H7 (cell line): ENCODE results near the gene ALAS1. TPM values are rescaled to one million over a fixed set of nuclear protein-coding genes. Genes with fewer than 3 reads are reported as not detected.

Source experiments
- DNase-seq: peaks from one replicate; pipeline ENCODE4 v3.0.0; 2012
- H3K27me3 ChIP-seq: 2 replicates; pipeline ENCODE4 v1.6.0; 2011; ENCODE audit warnings: mild to moderate bottlenecking, low read length; ENCODE audit not compliant: control insufficient read depth, insufficient read depth
- H3K36me3 ChIP-seq: replicated peaks from 2 replicates; pipeline ENCODE4 v1.5.1; 2011; ENCODE audit warnings: low read length; ENCODE audit not compliant: control insufficient read depth, insufficient read depth
- H3K4me3 ChIP-seq: 2 replicates; pipeline ENCODE4 v1.5.1; 2011; ENCODE audit warnings: low read depth, mild to moderate bottlenecking, control low read depth, low read length, moderate library complexity; ENCODE audit not compliant: insufficient read depth
- total RNA-seq: library from RNA; depleted of rRNA; stranded (reverse); fragments of >200 nt; shearing (Covaris generic); gene quantifications from 2 replicates; pipeline ENCODE4 v1.2.3, GENCODE V29; 2014

ALAS1 gene
- total RNA-seq, 1 experiment from 2014 or later: 63.8 TPM

DNA sequence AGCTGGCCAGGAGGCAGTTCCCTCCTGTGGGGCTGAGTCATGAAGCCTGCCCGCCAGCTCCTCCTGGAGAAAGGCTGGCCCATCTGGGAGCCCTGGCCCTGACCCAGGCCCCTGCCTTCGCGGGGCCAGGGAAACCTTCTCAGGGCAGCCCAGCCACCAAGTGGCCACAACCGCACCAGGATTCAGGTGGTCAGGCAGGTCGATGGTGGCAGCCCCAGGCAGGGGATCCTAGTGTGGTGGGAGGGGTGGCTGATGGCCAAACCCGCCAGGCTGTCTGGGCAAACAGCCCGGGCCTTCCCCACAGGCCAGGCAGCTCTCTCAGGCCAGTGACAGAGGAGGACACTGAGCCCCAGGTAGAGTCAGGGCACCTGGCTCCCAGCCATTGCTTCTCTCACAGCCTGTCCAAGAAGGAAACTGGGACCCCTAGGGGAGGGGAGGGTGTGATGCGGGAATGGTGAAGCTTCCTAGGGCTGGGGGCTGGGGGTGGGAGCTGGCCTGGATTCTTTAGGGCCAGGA is 39.8 kb downstream of the ALAS1 start:
- H3K4me3 ChIP-seq: no peak overlapping the region
- H3K36me3 ChIP-seq: peaks cover 3% of the 10 kb centered on the region
- DNase-seq: peak; percentile 89
- no peaks in the 10 kb centered on the region for H3K27me3 ChIP-seq

DNA sequence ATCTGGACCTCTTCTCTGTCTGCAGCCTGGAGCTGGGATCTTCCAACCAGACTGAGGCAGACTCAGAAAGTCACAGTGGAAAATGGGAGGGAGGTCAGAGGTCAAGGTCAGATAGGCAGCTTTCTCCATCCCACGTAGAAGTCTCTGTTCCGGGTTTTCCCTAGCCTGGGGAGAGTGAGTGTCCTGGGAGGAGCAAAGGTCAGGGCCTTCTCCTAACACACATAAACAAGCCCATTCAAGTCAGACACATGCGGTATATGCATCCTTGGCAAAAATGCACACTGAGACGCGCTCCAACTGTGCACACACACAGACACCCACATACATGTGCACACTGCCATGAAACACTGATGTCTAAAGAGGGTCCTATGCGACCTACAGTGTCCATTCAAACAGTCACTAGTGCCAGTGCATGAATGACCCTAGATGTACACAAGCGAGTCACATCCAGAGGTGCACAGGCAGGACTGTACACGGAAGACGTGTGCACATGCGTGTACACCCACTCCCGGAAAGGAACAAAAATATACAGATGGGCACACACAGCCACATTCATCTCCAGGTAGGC is 40.3 kb downstream of the ALAS1 start:
- DNase-seq: peak; percentile 73
- Histone ChIP-seq H3K36me3 (peaks cover 3% of the 10 kb centered on the region), H3K27me3 (no peaks in the 10 kb centered on the region), H3K4me3 (peak overlapping the region; percentile 97)

- Histone ChIP-seq H3K36me3 (peaks cover 3% of the 10 kb centered on the region), H3K27me3 (no peaks in the 10 kb centered on the region; the same call in none of the 2 replicates), H3K4me3 (peak within 1 kb of the TSS; percentile 97)
- DNase-seq: peak; percentile 99
These were observed 41.1 kb downstream of the ALAS1 start, which contains the start of gene TWF2 for GRCh38 chr3:52238761-52239701. TSS of gene TWF2 (minus strand) at chr3:52239158. CDS start at chr3:52239016, 142 bp downstream.

DNA sequence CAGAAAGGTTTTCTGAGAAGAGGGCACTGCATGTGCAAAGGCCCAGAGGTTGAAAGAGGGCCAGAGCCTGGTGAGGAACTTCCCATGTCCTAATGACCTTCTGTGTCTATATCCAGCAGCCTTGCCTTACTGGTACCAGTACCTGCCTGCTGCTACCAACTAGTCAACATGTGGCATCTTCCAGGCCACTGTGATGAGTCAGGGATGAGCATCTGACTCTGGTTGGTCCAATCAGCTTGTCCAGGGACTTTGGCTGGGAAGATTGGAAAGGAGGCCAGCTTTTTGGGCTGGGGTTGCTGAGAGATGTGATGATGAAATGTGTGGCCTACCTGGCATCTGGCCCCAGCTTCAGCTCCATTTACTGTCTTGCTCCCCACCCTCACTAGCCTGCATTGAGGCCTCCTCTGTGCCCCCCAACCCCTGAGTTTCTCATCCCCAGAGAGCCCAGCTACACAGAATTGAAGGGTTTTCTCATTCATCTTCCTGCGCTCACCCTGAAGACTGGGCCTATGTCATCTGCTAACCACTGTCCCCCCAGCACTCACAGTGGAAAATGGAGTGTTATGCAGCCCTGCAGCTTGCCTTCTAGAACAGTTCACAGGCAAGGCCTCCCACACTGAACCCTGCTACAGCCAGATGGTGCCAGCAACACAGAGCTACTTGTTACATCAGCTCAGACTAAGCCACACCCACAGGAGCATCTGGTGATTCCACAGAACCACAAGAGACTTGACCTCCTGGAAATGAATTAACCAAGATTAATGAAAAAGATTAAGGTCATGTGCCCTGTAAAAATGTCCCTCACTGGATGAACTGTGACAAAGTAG is 42.3 kb downstream of the ALAS1 start:
- DNase-seq: peak; percentile 55
- Histone ChIP-seq H3K36me3 (no peaks in the 10 kb centered on the region), H3K4me3 (no peak overlapping the region), H3K27me3 (peaks cover 10% of the 10 kb centered on the region)

DNA sequence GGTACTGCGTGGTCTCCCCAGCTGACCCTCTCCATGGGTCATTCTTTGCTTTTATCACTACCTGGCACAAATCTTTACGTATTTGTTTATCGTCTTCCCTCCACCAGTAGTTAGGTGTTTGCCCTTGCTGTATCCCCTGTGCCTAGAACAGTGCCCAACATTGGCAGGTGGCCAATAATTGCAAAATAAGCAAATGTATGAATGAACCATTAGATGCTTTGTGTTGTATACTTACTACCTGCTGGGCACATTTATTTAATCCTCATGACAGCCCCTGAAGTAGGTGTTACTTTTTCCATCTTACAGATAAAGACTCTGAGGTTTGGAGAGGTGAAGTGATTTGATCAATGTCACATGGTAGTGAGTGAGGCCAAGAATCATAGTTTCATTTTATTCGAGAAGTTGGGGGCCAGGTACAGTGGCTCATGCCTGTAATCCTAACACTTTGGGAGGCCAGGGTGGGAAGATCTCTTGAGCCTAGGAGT is 43.0 kb downstream of the ALAS1 start:
- DNase-seq: no peak
- Histone ChIP-seq H3K36me3 (no peaks in the 10 kb centered on the region), H3K27me3 (peaks cover 13% of the 10 kb centered on the region), H3K4me3 (no peak overlapping the region)

GRCh38 chr3:52242039-52242438 is 44.1 kb downstream of the ALAS1 start:
- no peak overlapping the region for H3K4me3 ChIP-seq
- no peak for DNase-seq
- no peaks in the 10 kb centered on the region for H3K36me3 ChIP-seq
- peaks cover 24% of the 10 kb centered on the region for H3K27me3 ChIP-seq

DNA sequence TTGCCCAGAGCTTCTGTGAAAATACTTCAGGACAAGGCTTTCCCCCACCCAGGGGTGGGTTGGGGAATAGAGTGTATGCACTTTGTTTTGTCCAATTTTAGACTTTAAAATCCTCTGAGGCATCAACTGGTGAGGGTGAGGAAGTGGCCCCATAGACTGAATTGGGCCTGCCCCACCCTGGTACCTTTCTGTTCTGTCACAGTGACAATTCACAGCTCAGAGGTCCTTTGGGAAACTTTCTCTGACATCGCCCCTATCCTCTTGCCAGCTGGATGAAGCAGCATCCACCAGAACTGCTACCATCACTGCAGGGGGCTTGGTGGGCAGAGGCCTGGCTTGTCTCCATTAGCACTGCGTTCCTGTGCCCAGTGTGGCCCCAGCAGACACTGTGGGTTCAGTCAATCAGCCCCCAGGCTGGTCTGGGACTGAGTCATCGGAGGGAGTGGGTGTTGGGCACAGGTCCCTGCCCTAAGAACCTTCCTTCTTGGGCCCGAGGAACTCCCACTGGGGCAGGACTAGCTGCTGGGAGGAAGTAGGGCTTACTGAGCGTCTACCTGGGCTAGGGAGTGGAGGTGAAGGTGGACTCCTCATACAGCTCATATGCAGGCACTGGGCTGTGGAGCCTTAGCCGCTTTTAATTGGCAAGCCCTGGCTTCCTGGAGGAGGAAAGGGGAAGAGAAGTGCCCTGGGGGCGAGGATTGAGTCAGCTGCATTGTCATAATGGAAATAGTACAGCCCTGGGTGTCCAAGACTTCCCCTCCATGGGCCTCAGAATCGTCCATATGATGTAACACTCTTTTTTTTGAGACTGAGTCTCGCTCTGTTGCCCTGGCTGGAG is 46.0 kb downstream of the ALAS1 start:
- Histone ChIP-seq H3K36me3 (no peaks in the 10 kb centered on the region; the same call in 1 of the 2 replicates), H3K4me3 (no peak overlapping the region), H3K27me3 (peaks cover 27% of the 10 kb centered on the region)
- peak; percentile 41 for DNase-seq

DNA sequence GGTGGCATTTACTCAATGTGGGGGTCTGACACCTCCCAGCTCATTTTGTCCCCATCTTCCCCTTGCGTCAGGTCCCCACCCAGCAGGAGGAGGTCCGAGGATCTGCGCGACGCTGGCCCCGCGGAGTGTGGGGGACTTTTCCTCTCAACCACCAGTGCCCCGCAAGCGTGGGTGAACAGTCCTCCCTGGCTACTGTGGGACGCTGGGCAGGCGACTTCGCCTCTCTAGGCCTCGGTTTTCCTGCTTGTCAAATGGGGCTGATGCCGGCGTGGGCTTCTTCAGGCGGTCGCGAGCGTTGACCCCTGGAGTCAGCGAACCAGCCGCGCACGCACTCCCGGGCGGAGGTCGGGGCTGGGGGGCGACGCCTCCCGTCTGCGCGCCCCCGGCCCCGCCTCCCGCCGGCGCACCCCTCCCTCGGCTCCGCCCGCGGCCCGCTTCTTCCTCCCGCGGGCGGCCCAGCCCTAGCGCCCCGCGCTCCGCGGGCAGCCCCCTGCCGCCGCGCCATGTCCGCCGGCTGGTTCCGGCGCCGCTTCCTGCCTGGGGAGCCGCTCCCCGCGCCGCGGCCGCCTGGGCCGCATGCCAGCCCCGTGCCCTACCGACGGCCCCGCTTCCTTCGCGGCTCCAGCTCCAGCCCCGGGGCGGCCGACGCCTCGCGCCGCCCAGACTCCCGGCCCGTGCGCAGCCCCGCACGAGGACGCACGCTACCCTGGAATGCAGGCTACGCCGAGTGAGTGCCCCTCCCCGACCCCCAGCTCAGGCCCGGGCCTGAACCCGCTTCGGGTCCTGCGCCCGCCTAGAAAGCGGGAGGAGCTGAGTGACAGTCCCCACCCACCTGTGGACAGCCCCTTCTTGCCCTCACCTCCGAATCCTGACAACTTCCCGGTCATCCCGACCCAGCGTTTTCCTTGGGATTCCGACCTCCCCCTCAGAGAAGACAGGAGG is 47.6 kb downstream of the ALAS1 start, which contains the start of gene PPM1M:
Gene PPM1M (plus strand): TSS at position 438 of the 942 bp plus-strand sequence. CDS start 66 bp downstream, at position 504.
- peaks cover 3% of the 10 kb centered on the region for H3K36me3 ChIP-seq
- DNase-seq: peak; percentile 95
- H3K27me3 ChIP-seq: peaks cover 27% of the 10 kb centered on the region
- H3K4me3 ChIP-seq: peak within 1 kb of the TSS; percentile 54

- peak overlapping the region; percentile 54 for H3K4me3 ChIP-seq
These were observed 48.3 kb downstream of the ALAS1 start for GRCh38 chr3:52246264-52246620.

GRCh38 chr3:52246728-52247408 is 48.9 kb downstream of the ALAS1 start:
- no peak overlapping the region for H3K4me3 ChIP-seq
- H3K27me3 ChIP-seq: peaks cover 27% of the 10 kb centered on the region
- DNase-seq: peak; percentile 50
- peaks cover 5% of the 10 kb centered on the region for H3K36me3 ChIP-seq

More at GRCh38 chr3:52246264-52246620, 48.3 kb downstream of the ALAS1 start:
- Histone ChIP-seq H3K27me3 (peaks cover 27% of the 10 kb centered on the region), H3K36me3 (peaks cover 3% of the 10 kb centered on the region)
- DNase-seq: no peak

DNA sequence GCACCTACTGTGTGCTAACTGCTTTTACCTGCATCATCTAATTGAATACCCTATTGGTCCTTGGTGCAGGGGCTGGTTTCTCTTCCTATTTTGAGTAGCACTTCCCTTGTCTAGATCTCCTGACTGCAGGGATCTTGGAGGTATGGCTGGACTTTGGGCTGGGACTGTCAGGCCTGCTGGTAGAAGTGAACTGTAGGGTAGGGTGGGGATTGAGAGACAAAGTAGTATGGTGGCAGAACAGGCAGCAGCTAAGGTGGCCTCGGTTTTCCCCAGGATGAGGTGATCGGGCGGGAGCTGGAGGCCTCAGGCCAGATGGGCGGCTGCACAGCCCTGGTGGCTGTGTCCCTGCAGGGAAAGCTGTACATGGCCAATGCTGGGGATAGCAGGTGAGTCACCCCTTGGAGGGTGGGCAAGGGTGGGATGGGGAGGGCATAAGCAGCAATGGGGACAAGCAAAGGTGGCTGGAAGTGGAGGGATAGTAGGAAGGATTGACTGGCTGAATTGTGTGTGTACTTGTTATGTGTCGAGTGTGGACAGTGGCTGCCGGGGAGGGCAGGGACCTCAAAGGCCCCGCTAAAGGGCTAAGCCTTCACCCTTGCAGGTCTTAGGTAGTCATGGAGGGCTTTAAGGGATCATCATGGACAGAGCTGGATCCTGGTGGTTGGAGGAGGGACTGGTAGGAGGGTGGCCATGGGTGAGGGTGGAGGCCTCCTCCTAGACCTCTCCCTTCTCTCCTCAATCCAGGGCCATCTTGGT is 49.6 kb downstream of the ALAS1 start:
- DNase-seq: peak; percentile 39

GRCh38 chr3:52248165-52248541 is 50.2 kb downstream of the ALAS1 start:
- Histone ChIP-seq H3K27me3 (peaks cover 27% of the 10 kb centered on the region), H3K36me3 (peaks cover 6% of the 10 kb centered on the region), H3K4me3 (no peak overlapping the region)
- peak; percentile 34 for DNase-seq

More for the DNA sequence above, 49.6 kb downstream of the ALAS1 start:
- H3K27me3 ChIP-seq: peaks cover 27% of the 10 kb centered on the region
- H3K36me3 ChIP-seq: peaks cover 5% of the 10 kb centered on the region
- H3K4me3 ChIP-seq: no peak overlapping the region
